Neural cell (in vitro differentiated cells): ENCODE data around the gene RAB39B. TPM values are rescaled to one million over a fixed set of nuclear protein-coding genes. Genes with fewer than 3 reads are reported as not detected.
"Not testable (repeated sequence)": the region's sequence is repeated elsewhere in the genome, so short reads cannot be mapped to it uniquely, and the experiment has no call there.

ENCODE experiments used
- H2AFZ ChIP-seq: fragments of 200-600, 300-800 bp; sonication (generic), shearing (Covaris generic); 2 replicates; pipeline ENCODE4 v1.6.0; 2014; ENCODE audit warnings: low read depth, mild to moderate bottlenecking, antibody characterized with exemption, low read length, moderate library complexity
- H3F3A ChIP-seq: fragments of 200-600 bp; shearing (Covaris generic); 2 replicates; pipeline ENCODE4 v1.6.1; 2016; ENCODE audit warnings: mild to moderate bottlenecking, moderate library complexity, mixed read lengths, antibody characterized with exemption, low read length; ENCODE audit not compliant: insufficient read depth, poor library complexity, severe bottlenecking
- H3K27ac ChIP-seq: fragments of 200-600, 300-800 bp; sonication (generic), shearing (Covaris generic); 2 replicates; pipeline ENCODE4 v1.5.1; 2014; ENCODE audit warnings: mild to moderate bottlenecking, low read length, moderate library complexity
- H3K27me3 ChIP-seq: fragments of 300-800, 200-600 bp; sonication (generic), shearing (Covaris generic); 2 replicates; pipeline ENCODE4 v1.6.0; 2014; ENCODE audit warnings: mild to moderate bottlenecking, low read depth, low read length, moderate library complexity; ENCODE audit not compliant: insufficient read depth
- H3K36me3 ChIP-seq: fragments of 300-800, 200-600 bp; sonication (generic), shearing (Covaris generic); 2 replicates; pipeline ENCODE4 v1.5.1; 2014; ENCODE audit warnings: mild to moderate bottlenecking, antibody characterized with exemption, low read length, moderate library complexity; ENCODE audit not compliant: insufficient read depth
- H3K4me2 ChIP-seq: fragments of 300-800, 200-600 bp; sonication (generic), shearing (Covaris generic); 2 replicates; pipeline ENCODE4 v1.6.0; 2014; ENCODE audit warnings: mild to moderate bottlenecking, low read length
- H3K4me3 ChIP-seq: fragments of 300-800, 200-600 bp; sonication (generic), shearing (Covaris generic); 2 replicates; pipeline ENCODE4 v1.5.1; 2014; ENCODE audit warnings: mild to moderate bottlenecking, low read length, moderate library complexity
- H3K79me2 ChIP-seq: fragments of 200-600 bp; shearing (Covaris generic); replicated peaks from 2 replicates; pipeline ENCODE4 v1.6.0; 2014; ENCODE audit warnings: mild to moderate bottlenecking, low read length, moderate library complexity; ENCODE audit not compliant: insufficient read depth
- H3K9ac ChIP-seq: fragments of 300-800, 200-600 bp; sonication (generic), shearing (Covaris generic); 2 replicates; pipeline ENCODE4 v1.6.1; 2016; ENCODE audit warnings: mild to moderate bottlenecking, low read length, mixed read lengths
- H3K9me2 ChIP-seq: fragments of 200-600 bp; shearing (Covaris generic); 2 replicates; pipeline ENCODE4 v1.6.1; 2016; ENCODE audit warnings: mild to moderate bottlenecking, low read length, mixed read lengths; ENCODE audit not compliant: insufficient read depth
- H3K9me3 ChIP-seq: fragments of 200-600, 300-800 bp; sonication (generic), shearing (Covaris generic); 2 replicates; pipeline ENCODE4 v1.6.1; 2016; ENCODE audit warnings: mild to moderate bottlenecking, mixed run types, low read length, moderate library complexity, mixed read lengths
- H4K20me1 ChIP-seq: fragments of 200-600 bp; shearing (Covaris generic); 2 replicates; pipeline ENCODE4 v1.6.1; 2016; ENCODE audit warnings: mild to moderate bottlenecking, mixed run types; ENCODE audit not compliant: insufficient read depth
- EP300 ChIP-seq: fragments of 450-650 bp; conservative IDR thresholded peaks from 2 replicates; pipeline ENCODE4 v1.6.1; 2014; ENCODE audit warnings: antibody characterized with exemption, mild to moderate bottlenecking, moderate library complexity; ENCODE audit not compliant: poor library complexity, severe bottlenecking
- EZH2 ChIP-seq: fragments of 200-600, 300-800 bp; shearing (Covaris generic), sonication (generic); IDR thresholded peaks from 2 replicates; pipeline ENCODE4 v1.6.1; 2014; ENCODE audit warnings: antibody characterized with exemption, low read length, borderline replicate concordance, mild to moderate bottlenecking; ENCODE audit not compliant: insufficient read depth, poor library complexity, severe bottlenecking
- MXI1 ChIP-seq: fragments of 450-650 bp; conservative IDR thresholded peaks from 2 replicates; pipeline ENCODE4 v1.6.1; 2014; ENCODE audit warnings: antibody characterized with exemption, mild to moderate bottlenecking; ENCODE audit not compliant: poor library complexity, severe bottlenecking
- POLR2AphosphoS5 ChIP-seq: IDR thresholded peaks from 2 replicates; pipeline ENCODE4 v1.6.1; 2012
- RAD21 ChIP-seq: fragments of 450-650 bp; conservative IDR thresholded peaks from 2 replicates; pipeline ENCODE4 v1.6.1; 2014; ENCODE audit warnings: antibody characterized with exemption, mild to moderate bottlenecking, moderate library complexity
- REST ChIP-seq: IDR thresholded peaks from 2 replicates; pipeline ENCODE4 v1.6.1; 2012; ENCODE audit warnings: borderline replicate concordance
- SMC3 ChIP-seq: fragments of 450-650 bp; conservative IDR thresholded peaks from 2 replicates; pipeline ENCODE4 v1.6.1; 2014; ENCODE audit warnings: antibody characterized with exemption, mild to moderate bottlenecking, moderate library complexity; ENCODE audit not compliant: poor library complexity
- TAF1 ChIP-seq: IDR thresholded peaks from 2 replicates; pipeline ENCODE4 v1.6.1; 2012; ENCODE audit warnings: low read depth
- polyA plus RNA-seq: library from polyadenylated mRNA; depleted of rRNA; stranded (reverse); fragments of >200 nt; gene quantifications from 2 replicates; pipeline ENCODE4 v1.2.3, GENCODE V29; 2014
- TF ChIP-seq, protein P1 (sequence below): fragments of 450-650 bp; IDR thresholded peaks from 2 replicates; pipeline ENCODE4 v1.5.1; 2014; ENCODE audit warnings: antibody characterized with exemption, mild to moderate bottlenecking, moderate library complexity; ENCODE audit not compliant: poor library complexity, severe bottlenecking

The RAB39B gene
- polyA plus RNA-seq, 1 donor from 2014 or later: 27.4 TPM

DNA sequence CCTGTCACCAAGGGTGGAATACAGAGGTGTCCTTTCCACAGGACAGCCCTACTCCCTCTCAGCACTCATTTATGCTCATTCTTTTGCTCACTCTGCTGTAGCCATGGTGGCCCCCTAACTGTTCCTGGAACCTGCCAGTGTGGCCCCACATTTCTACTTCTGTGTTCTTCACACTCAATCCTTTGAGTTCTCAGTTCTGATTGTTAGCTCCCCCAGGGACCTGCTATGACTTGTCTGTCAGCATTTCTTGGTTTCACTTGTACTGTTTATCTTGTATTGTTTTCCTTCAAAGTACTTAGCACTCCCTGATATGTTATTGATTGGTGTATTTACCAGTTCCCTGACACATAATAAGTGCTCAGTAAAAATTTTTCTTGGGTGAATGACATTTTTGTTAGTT, 33.1 kb downstream of the RAB39B start:
- Histone ChIP-seq H2AFZ (no peak overlapping the region), H3K9ac (no peak overlapping the region), H3F3A (no peaks in the 10 kb centered on the region), H3K9me2 (no peaks in the 10 kb centered on the region), H3K4me2 (no peak overlapping the region), H3K4me3 (no peak overlapping the region), H4K20me1 (no peaks in the 10 kb centered on the region), H3K27ac (no peak overlapping the region), H3K9me3 (no peaks in the 10 kb centered on the region), H3K27me3 (no peaks in the 10 kb centered on the region), H3K79me2 (no peaks in the 10 kb centered on the region), H3K36me3 (no peaks in the 10 kb centered on the region)
- TF ChIP-seq EP300 (no peak), EZH2 (no peak), MXI1 (no peak), RAD21 (no peak), SMC3 (no peak), TAF1 (no peak), REST (no peak), POLR2AphosphoS5 (no peak)
- TF ChIP-seq, protein P1, sequence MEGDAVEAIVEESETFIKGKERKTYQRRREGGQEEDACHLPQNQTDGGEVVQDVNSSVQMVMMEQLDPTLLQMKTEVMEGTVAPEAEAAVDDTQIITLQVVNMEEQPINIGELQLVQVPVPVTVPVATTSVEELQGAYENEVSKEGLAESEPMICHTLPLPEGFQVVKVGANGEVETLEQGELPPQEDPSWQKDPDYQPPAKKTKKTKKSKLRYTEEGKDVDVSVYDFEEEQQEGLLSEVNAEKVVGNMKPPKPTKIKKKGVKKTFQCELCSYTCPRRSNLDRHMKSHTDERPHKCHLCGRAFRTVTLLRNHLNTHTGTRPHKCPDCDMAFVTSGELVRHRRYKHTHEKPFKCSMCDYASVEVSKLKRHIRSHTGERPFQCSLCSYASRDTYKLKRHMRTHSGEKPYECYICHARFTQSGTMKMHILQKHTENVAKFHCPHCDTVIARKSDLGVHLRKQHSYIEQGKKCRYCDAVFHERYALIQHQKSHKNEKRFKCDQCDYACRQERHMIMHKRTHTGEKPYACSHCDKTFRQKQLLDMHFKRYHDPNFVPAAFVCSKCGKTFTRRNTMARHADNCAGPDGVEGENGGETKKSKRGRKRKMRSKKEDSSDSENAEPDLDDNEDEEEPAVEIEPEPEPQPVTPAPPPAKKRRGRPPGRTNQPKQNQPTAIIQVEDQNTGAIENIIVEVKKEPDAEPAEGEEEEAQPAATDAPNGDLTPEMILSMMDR: no peak

- H3K27ac ChIP-seq: no peak overlapping the region
- TF ChIP-seq TAF1 (no peak), EP300 (no peak)
- H2AFZ ChIP-seq: no peak overlapping the region
- no peaks in the 10 kb centered on the region for H3K79me2 ChIP-seq
- H3K9me3 ChIP-seq: no peaks in the 10 kb centered on the region
- no peaks in the 10 kb centered on the region for H3K9me2 ChIP-seq
- H3F3A ChIP-seq: no peaks in the 10 kb centered on the region
- no peak overlapping the region for H3K9ac ChIP-seq
- H3K27me3 ChIP-seq: no peaks in the 10 kb centered on the region
- H3K4me3 ChIP-seq: no peak overlapping the region
- no peak overlapping the region for H3K4me2 ChIP-seq
- H3K36me3 ChIP-seq: no peaks in the 10 kb centered on the region
- no peaks in the 10 kb centered on the region for H4K20me1 ChIP-seq
Observed at GRCh38 chrX:155225774-155226173, 38.5 kb downstream of the RAB39B start.

DNA sequence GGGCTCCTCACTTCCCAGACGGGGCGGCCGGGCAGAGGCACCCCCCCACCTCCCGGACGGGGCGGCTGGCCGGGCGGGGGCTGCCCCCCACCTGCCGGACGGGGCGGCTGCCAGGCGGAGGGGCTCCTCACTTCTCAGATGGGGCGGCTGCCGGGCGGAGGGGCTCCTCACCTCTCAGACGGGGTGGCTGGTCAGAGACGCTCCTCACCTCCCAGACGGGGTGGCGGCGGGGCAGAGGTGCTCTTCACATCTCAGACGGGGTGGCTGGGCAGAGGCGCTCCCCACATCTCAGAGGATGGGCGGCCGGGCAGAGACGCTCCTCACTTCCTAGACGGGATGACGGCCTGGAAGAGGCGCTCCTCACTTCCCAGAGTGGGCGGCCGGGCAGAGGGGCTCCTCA, 40.5 kb downstream of the RAB39B start:
- peaks cover 20% of the 10 kb centered on the region for H3K79me2 ChIP-seq
- not testable (repeated sequence) for H4K20me1 ChIP-seq, H3K27me3 ChIP-seq, H3K27ac ChIP-seq, H3K36me3 ChIP-seq, H3K4me3 ChIP-seq, H2AFZ ChIP-seq, H3F3A ChIP-seq, H3K9me3 ChIP-seq, H3K9me2 ChIP-seq, H3K9ac ChIP-seq, H3K4me2 ChIP-seq
